ENCODE results near the gene LRRIQ4. TPM values are rescaled to one million over a fixed set of nuclear protein-coding genes. Genes with fewer than 3 reads are reported as not detected.

Gene LRRIQ4
- not detected in 2 replicates for total RNA-seq

GRCh38 chr3:169812332-169813235 is at the start of gene LRRIQ4, which contains the start of gene LRRC34:
Gene LRRIQ4, plus strand, starts transcription at chr3:169812870. Its CDS starts 9,052 bp downstream, at chr3:169821922.
Gene LRRC34, minus strand, starts transcription at chr3:169812904. Its CDS starts 356 bp downstream, at chr3:169812548.

GRCh38 chr3:169764882-169765612 is 47.6 kb upstream of the LRRIQ4 start, which contains the start of gene TERC:
Gene TERC, minus strand, starts transcription at chr3:169765060.

DNA sequence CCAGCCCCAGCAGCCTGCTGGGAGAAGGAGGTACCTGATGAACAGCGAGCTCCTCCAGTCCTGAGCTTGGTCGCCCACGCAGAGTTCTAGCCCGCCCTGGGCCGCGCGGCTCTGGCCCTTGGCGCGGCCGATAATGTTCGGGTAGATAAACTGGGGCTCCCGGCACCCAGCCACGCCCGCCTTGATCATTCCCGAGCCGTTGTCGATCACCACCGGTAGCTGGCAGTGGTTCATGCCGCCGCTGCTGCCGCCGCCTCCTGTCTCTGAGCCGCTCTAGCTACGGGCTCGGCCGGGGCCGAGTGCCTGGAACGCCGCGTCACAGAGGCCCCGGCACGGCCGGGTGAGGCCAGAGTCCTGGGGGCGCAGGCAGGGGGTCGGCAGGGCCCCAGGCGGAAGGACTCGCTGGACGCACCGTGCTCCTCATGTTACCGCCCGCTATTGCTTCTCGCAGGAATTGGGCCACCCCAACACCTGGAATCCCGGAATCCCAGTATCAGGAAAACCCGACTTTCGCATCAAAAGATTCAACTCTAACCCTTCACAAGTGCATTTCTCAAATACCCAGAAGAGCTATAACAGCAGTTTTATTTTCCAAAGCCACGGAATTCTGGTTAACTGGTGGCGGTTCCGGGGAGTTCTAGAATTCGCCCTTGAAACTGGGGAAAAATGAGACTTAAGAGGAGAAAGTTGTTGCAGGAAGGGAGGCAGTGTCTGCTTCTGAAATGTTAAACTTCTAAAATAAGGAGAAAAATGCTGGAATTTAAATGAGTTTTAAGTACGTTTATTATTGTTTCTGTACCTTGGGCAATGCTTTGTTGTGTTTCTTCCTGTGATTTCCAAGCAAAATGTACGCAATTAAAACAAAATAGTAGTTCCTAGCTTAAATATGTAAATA is 43.1 kb upstream of the LRRIQ4 start, which contains the start of gene ACTRT3:
TSS of gene ACTRT3 (minus strand) at position 275 of the 895 bp plus-strand sequence. CDS start at position 234, 41 bp downstream.

GRCh38 chr3:169772897-169773816 is 39.5 kb upstream of the LRRIQ4 start, which contains the start of gene MYNN:
Gene MYNN, plus strand, starts transcription at chr3:169773396. Its CDS starts 900 bp downstream, at chr3:169774296.

DNA sequence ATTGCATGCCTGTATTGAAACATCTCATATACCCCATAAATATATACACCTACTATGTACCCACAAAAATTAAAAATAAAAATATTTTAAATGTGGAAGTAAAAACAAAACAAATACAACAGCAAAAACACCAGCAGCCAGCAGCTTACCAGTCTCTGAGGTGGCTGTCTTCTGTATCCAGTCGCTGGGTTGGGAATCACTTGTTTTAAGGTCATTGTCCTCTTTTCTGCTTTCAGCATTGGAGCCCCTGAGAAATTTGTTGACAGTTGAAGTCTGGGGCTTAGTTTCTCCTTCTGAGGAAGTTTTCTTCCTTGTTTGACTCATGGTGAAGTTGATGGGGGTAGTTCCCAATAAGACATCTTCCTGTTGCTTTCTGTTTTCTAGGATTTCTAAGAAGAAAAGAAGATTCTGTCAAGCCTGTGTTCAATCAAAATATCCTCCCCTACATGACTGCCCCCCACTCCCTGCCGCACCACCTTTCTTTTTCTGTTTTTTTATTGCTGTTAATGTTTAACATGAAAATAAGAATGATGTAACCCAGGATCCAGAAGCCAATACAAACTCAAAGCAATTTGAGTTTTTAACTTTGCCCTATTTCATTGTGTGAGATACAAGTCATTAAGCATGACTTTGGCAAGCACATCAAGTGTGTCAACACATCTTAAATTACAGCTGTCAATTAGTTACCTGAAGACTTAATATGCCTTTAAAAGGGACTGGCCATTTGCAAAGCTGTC is 57.0 kb downstream of the LRRIQ4 start, which contains the start of gene LRRC31:
TSS of gene LRRC31 (minus strand) at position 452 of the 737 bp plus-strand sequence. CDS start at position 324, 128 bp downstream.

Other genes with a start within 250 kb of the LRRIQ4 start
- gene MECOM, start 149.2 kb upstream of the LRRIQ4 start, total RNA-seq: 73.0 and 108 TPM in 2 replicates
- 19.6 and 290 TPM in 2 replicates for gene TERC, start 47.8 kb upstream of the LRRIQ4 start, total RNA-seq
- 6.6 and 7.1 TPM in 2 replicates for gene ACTRT3, start 43.3 kb upstream of the LRRIQ4 start, total RNA-seq
- gene MYNN, start 39.5 kb upstream of the LRRIQ4 start, total RNA-seq: 23.8 and 31.3 TPM in 2 replicates
- gene LRRC34, start within 50 bp of the LRRIQ4 start, total RNA-seq: 0.86 and 1.7 TPM in 2 replicates
- not detected in 2 replicates for gene LRRC31, start 57.1 kb downstream of the LRRIQ4 start, total RNA-seq
- not detected in 2 replicates for gene SAMD7, start 98.7 kb downstream of the LRRIQ4 start, total RNA-seq
- 38.6 and 60.9 TPM in 2 replicates for gene SEC62, start 153.9 kb downstream of the LRRIQ4 start, total RNA-seq
- under 0.01 TPM in 1 of 2 replicates, not detected in the other for gene GPR160, start 225.1 kb downstream of the LRRIQ4 start, total RNA-seq